ENCODE results near the gene FAM184A.

GRCh38 chr6:119076173-119076572 lies 2.3 kb downstream of the FAM184A start:
- TF ChIP-seq ZBTB21 (CRISPR knock-in tag; IDR thresholded peaks at IDR 0.05) (no peak), TAF15 (IDR thresholded peaks at IDR 0.05; ENCODE audit: low read depth, low read length, poor library complexity, severe bottlenecking) (no peak), THRA (CRISPR knock-in tag; IDR thresholded peaks at IDR 0.05; ENCODE audit: borderline replicate concordance) (no peak), ZNF263 (CRISPR knock-in tag; IDR thresholded peaks at IDR 0.05) (no peak), ZNF670 (CRISPR knock-in tag; IDR thresholded peaks at IDR 0.05; ENCODE audit: borderline replicate concordance) (no peak), ATF7 (IDR thresholded peaks at IDR 0.05) (no peak), ATF7 (CRISPR knock-in tag; IDR thresholded peaks at IDR 0.05) (no peak), RFX5 (IDR thresholded peaks at IDR 0.05; ENCODE audit: low read depth, low read length) (no peak)
- TF ChIP-seq, protein P1, sequence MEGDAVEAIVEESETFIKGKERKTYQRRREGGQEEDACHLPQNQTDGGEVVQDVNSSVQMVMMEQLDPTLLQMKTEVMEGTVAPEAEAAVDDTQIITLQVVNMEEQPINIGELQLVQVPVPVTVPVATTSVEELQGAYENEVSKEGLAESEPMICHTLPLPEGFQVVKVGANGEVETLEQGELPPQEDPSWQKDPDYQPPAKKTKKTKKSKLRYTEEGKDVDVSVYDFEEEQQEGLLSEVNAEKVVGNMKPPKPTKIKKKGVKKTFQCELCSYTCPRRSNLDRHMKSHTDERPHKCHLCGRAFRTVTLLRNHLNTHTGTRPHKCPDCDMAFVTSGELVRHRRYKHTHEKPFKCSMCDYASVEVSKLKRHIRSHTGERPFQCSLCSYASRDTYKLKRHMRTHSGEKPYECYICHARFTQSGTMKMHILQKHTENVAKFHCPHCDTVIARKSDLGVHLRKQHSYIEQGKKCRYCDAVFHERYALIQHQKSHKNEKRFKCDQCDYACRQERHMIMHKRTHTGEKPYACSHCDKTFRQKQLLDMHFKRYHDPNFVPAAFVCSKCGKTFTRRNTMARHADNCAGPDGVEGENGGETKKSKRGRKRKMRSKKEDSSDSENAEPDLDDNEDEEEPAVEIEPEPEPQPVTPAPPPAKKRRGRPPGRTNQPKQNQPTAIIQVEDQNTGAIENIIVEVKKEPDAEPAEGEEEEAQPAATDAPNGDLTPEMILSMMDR (CRISPR knock-in tag; IDR thresholded peaks at IDR 0.05), result no peak
